HCT116 (cell line): ENCODE results near the gene TBCD. TPM values are rescaled to one million over a fixed set of nuclear protein-coding genes. Genes with fewer than 3 reads are reported as not detected.

Experiments used
- ATAC-seq: fragments of 200-7000 bp; cut with Tn5 transposase; 2 replicates; pipeline ENCODE4 v1.9.1; 2020; ENCODE audit warnings: mild to moderate bottlenecking, moderate library complexity
- BruUV-seq: library from RNA; stranded (reverse); fragments of 400-500 nt; replicated peaks from 2 replicates; lab custom pipeline; 2021; lab: Mats Ljungman, UMichigan
- CTCF ChIA-PET: fragments of 300-600 bp; sonication (Branson Sonifier 250); formaldehyde crosslinking; loops from one replicate; lab custom pipeline; 2021; ENCODE audit warnings: antibody characterized with exemption; lab: Charles Lee
- POLR2A ChIA-PET: fragments of 300-600, 350-600 bp; sonication (Branson Sonifier 250); formaldehyde crosslinking; loops from one replicate; lab custom pipeline; 2021; ENCODE audit warnings: antibody characterized with exemption; lab: Charles Lee
- RAD21 ChIA-PET, 2 experiments: fragments of 300-600 bp; sonication (Branson Sonifier 250); formaldehyde crosslinking; loops; one replicate each; lab custom pipeline; 2023; ENCODE audit warnings: low total read pairs in 2 of 2; ENCODE audit not compliant: uncharacterized antibody in 2 of 2, unreplicated experiment in 2 of 2, low non-redundant PET in 1 of 2; lab: Charles Lee
- DNase-seq: peaks from one replicate; pipeline ENCODE4 v3.0.0-alpha.2; 2010; ENCODE audit warnings: low read depth, low spot score
- H2AFZ ChIP-seq: fragments of 200-600 bp; shearing (Covaris generic), sonication (generic); 2 replicates; pipeline ENCODE4 v1.6.1; 2017; ENCODE audit warnings: low read depth, mixed run types, mixed read lengths, antibody characterized with exemption, low read length; ENCODE audit not compliant: poor library complexity, severe bottlenecking
- H3K27ac ChIP-seq: 2 replicates; pipeline ENCODE4 v1.5.1; 2012; ENCODE audit warnings: low read depth, low read length
- H3K27me3 ChIP-seq: fragments of 200-600 bp; sonication (generic); 2 replicates; pipeline ENCODE4 v1.6.1; 2016; ENCODE audit warnings: mixed run types, low read length, mixed read lengths; ENCODE audit not compliant: insufficient read depth
- H3K36me3 ChIP-seq, 2 experiments: fragments of 200-500 bp in 1 of 2; fragments of 200-600 bp in 1 of 2; sonication (Bioruptor generic) in 1 of 2; sonication (generic) in 1 of 2; 2 replicates each; pipeline versions ENCODE4 v1.5.1 to v1.6.1; 2014 to 2016; ENCODE audit warnings: low read length in 2 of 2, inconsistent platforms in 1 of 2, mixed read lengths in 1 of 2, mixed run types in 1 of 2; ENCODE audit not compliant: insufficient read depth in 2 of 2, control insufficient read depth in 1 of 2
- H3K4me1 ChIP-seq, 2 experiments: fragments of 200-600 bp in 1 of 2; sonication (generic) in 1 of 2; 2 replicates each; pipeline versions ENCODE4 v1.5.1 to v1.6.1; 2012 to 2017; ENCODE audit warnings: low read length in 2 of 2, inconsistent platforms in 1 of 2, mild to moderate bottlenecking in 1 of 2, mixed read lengths in 1 of 2, mixed run types in 1 of 2, moderate library complexity in 1 of 2; ENCODE audit not compliant: insufficient read depth in 2 of 2, control insufficient read depth in 1 of 2
- H3K4me2 ChIP-seq: fragments of 200-600 bp; sonication (generic); 2 replicates; pipeline ENCODE4 v1.6.1; 2017; ENCODE audit warnings: mixed run types, low read length, mixed read lengths
- H3K4me3 ChIP-seq, 2 experiments: fragments of 200-600 bp in 1 of 2; sonication (generic) in 1 of 2; replicated peaks in 1 of 2; 2 replicates each; pipeline ENCODE4 v1.5.1; 2011 to 2016; ENCODE audit warnings: low read length in 2 of 2, control low read depth in 1 of 2, low read depth in 1 of 2, mild to moderate bottlenecking in 1 of 2, mixed read lengths in 1 of 2, mixed run types in 1 of 2
- H3K79me2 ChIP-seq: fragments of 200-600 bp; sonication (generic); 2 replicates; pipeline ENCODE4 v1.6.1; 2017; ENCODE audit warnings: mild to moderate bottlenecking, mixed run types, low read length, moderate library complexity, mixed read lengths; ENCODE audit not compliant: insufficient read depth
- H3K9ac ChIP-seq: fragments of 200-600 bp; sonication (generic); 2 replicates; pipeline ENCODE4 v1.6.1; 2016; ENCODE audit warnings: low read length, mixed read lengths
- H3K9me2 ChIP-seq: fragments of 200-600 bp; sonication (generic), shearing (Covaris generic); 2 replicates; pipeline ENCODE4 v1.6.1; 2017; ENCODE audit warnings: mixed run types, mild to moderate bottlenecking, moderate library complexity; ENCODE audit not compliant: insufficient read depth
- H3K9me3 ChIP-seq, 2 experiments: fragments of 200-500 bp in 1 of 2; fragments of 200-600 bp in 1 of 2; sonication (Bioruptor generic) in 1 of 2; sonication (generic) in 1 of 2; 2 replicates each; pipeline ENCODE4 v1.6.1; 2014 to 2017; ENCODE audit warnings: low read length in 2 of 2, mixed read lengths in 2 of 2, inconsistent platforms in 1 of 2, low read depth in 1 of 2, mild to moderate bottlenecking in 1 of 2, mixed run types in 1 of 2, moderate library complexity in 1 of 2; ENCODE audit not compliant: control insufficient read depth in 1 of 2, insufficient read depth in 1 of 2
- H4K20me1 ChIP-seq: fragments of 200-600 bp; sonication (generic), shearing (Covaris generic); 2 replicates; pipeline ENCODE4 v1.6.1; 2017; ENCODE audit warnings: mixed run types, mild to moderate bottlenecking, moderate library complexity; ENCODE audit not compliant: insufficient read depth
- CBX3 ChIP-seq: IDR thresholded peaks from 2 replicates; pipeline ENCODE4 v1.6.1; 2012; ENCODE audit warnings: low read depth
- CEBPB ChIP-seq: IDR thresholded peaks from 2 replicates; pipeline ENCODE4 v1.6.1; 2012; ENCODE audit warnings: low read depth
- ELF1 ChIP-seq: IDR thresholded peaks from 2 replicates; pipeline ENCODE4 v1.6.1; 2012; ENCODE audit warnings: low read depth, borderline replicate concordance
- EZH2 ChIP-seq: fragments of 200-600 bp; sonication (generic); IDR thresholded peaks from 2 replicates; pipeline ENCODE4 v1.6.1; 2017; ENCODE audit warnings: antibody characterized with exemption, mixed run types
- POLR2A ChIP-seq: IDR thresholded peaks from 2 replicates; pipeline ENCODE4 v1.7.0; 2011; ENCODE audit warnings: borderline replicate concordance; ENCODE audit not compliant: insufficient read depth, insufficient read length; ENCODE audit errors: extremely low read depth
- POLR2AphosphoS5 ChIP-seq: IDR thresholded peaks from 2 replicates; pipeline ENCODE4 v1.6.1; 2011; ENCODE audit warnings: mild to moderate bottlenecking, low read depth, low read length, moderate library complexity
- RAD21 ChIP-seq: IDR thresholded peaks from 2 replicates; pipeline ENCODE4 v1.6.1; 2012; ENCODE audit warnings: low read depth, mild to moderate bottlenecking
- SP1 ChIP-seq: IDR thresholded peaks from 2 replicates; pipeline ENCODE4 v1.6.1; 2012; ENCODE audit warnings: low read depth
- TCF7L2 ChIP-seq: IDR thresholded peaks from 2 replicates; pipeline ENCODE4 v1.7.0; 2011; ENCODE audit warnings: borderline replicate concordance, inconsistent platforms; ENCODE audit not compliant: insufficient read depth, insufficient read length; ENCODE audit errors: extremely low read depth
- YY1 ChIP-seq: IDR thresholded peaks from 2 replicates; pipeline ENCODE4 v1.6.1; 2011; ENCODE audit warnings: low read length, low read depth, moderate library complexity, mild to moderate bottlenecking; ENCODE audit not compliant: insufficient replicate concordance; ENCODE audit errors: extremely low read depth
- ZFX ChIP-seq: fragments of 450-650 bp; IDR thresholded peaks from 2 replicates; pipeline ENCODE4 v1.6.1; 2017
- intact Hi-C: fragments of 100-400 bp; cut with micrococcal nuclease; formaldehyde crosslinking; loops from 2 replicates; pipeline ENCODE4 v1.10.0; 2022
- total RNA-seq: library from RNA; stranded (reverse); gene quantifications from one replicate; pipeline ENCODE4 v1.2.1, GENCODE V29; 2021; ENCODE audit not compliant: unreplicated experiment
- TF ChIP-seq, protein P1 (sequence below): IDR thresholded peaks from 2 replicates; pipeline ENCODE4 v1.6.1; 2012
- TF ChIP-seq, protein P2 (sequence below): IDR thresholded peaks from 2 replicates; pipeline ENCODE4 v1.6.1; 2012; ENCODE audit warnings: low read depth
- TF ChIP-seq, protein P3 (sequence below): IDR thresholded peaks from 2 replicates; pipeline ENCODE4 v1.6.1; 2011; ENCODE audit warnings: mild to moderate bottlenecking, low read length, moderate library complexity; ENCODE audit not compliant: insufficient replicate concordance; ENCODE audit errors: extremely low read depth

TBCD gene
- total RNA-seq, 1 experiment from 2014 or later, result 152 TPM

DNA sequence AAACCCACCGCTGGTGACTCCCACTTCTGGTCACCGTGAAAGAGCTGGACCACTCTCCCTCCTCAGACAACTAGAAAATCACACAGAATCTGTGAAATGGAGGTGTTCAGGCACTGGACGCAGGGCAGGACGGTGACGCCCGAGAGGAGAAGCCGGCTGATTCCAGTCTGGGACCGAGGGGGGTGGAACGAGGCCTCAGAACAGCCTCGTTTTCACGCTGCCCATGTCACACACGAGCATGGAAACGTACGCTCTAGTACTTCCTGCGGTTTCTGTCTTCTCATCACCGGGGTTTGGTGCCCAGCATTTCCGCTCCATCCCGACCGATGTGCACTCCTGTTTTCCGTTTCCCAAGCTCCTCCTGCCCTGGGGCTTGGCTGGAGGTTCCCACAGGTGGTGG is 225.7 kb downstream of the TBCD start:
- Histone ChIP-seq H3K27ac (no peak overlapping the region), H3K9ac (no peak overlapping the region), H3K4me2 (no peak overlapping the region), H4K20me1 (no peaks in the 10 kb centered on the region), H3K79me2 (no peaks in the 10 kb centered on the region), H3K9me2 (no peaks in the 10 kb centered on the region), H3K27me3 (no peaks in the 10 kb centered on the region), H2AFZ (no peak overlapping the region), H3K9me3 (no peaks in the 10 kb centered on the region), H3K36me3 (no peaks in the 10 kb centered on the region), H3K4me3 (no peak overlapping the region), H3K4me1 (no peaks in the 10 kb centered on the region)
- CTCF ChIA-PET, result no interaction called here
- no peak for ATAC-seq
- RAD21 ChIA-PET, result no interaction called here
- intact Hi-C loops, result no loop called here
- TF ChIP-seq ELF1, result no peak
- TF ChIP-seq ZFX, result no peak
- no peak for TF ChIP-seq POLR2AphosphoS5
- no peak for TF ChIP-seq POLR2A
- TF ChIP-seq, protein P1, sequence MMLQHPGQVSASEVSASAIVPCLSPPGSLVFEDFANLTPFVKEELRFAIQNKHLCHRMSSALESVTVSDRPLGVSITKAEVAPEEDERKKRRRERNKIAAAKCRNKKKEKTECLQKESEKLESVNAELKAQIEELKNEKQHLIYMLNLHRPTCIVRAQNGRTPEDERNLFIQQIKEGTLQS, result no peak
- TF ChIP-seq RAD21, result no peak
- no peak for TF ChIP-seq TCF7L2
- TF ChIP-seq CEBPB, result no peak
- TF ChIP-seq, protein P2, sequence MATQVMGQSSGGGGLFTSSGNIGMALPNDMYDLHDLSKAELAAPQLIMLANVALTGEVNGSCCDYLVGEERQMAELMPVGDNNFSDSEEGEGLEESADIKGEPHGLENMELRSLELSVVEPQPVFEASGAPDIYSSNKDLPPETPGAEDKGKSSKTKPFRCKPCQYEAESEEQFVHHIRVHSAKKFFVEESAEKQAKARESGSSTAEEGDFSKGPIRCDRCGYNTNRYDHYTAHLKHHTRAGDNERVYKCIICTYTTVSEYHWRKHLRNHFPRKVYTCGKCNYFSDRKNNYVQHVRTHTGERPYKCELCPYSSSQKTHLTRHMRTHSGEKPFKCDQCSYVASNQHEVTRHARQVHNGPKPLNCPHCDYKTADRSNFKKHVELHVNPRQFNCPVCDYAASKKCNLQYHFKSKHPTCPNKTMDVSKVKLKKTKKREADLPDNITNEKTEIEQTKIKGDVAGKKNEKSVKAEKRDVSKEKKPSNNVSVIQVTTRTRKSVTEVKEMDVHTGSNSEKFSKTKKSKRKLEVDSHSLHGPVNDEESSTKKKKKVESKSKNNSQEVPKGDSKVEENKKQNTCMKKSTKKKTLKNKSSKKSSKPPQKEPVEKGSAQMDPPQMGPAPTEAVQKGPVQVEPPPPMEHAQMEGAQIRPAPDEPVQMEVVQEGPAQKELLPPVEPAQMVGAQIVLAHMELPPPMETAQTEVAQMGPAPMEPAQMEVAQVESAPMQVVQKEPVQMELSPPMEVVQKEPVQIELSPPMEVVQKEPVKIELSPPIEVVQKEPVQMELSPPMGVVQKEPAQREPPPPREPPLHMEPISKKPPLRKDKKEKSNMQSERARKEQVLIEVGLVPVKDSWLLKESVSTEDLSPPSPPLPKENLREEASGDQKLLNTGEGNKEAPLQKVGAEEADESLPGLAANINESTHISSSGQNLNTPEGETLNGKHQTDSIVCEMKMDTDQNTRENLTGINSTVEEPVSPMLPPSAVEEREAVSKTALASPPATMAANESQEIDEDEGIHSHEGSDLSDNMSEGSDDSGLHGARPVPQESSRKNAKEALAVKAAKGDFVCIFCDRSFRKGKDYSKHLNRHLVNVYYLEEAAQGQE, result no peak
- TF ChIP-seq, protein P3, sequence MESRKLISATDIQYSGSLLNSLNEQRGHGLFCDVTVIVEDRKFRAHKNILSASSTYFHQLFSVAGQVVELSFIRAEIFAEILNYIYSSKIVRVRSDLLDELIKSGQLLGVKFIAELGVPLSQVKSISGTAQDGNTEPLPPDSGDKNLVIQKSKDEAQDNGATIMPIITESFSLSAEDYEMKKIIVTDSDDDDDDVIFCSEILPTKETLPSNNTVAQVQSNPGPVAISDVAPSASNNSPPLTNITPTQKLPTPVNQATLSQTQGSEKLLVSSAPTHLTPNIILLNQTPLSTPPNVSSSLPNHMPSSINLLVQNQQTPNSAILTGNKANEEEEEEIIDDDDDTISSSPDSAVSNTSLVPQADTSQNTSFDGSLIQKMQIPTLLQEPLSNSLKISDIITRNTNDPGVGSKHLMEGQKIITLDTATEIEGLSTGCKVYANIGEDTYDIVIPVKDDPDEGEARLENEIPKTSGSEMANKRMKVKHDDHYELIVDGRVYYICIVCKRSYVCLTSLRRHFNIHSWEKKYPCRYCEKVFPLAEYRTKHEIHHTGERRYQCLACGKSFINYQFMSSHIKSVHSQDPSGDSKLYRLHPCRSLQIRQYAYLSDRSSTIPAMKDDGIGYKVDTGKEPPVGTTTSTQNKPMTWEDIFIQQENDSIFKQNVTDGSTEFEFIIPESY, result no peak
- TF ChIP-seq YY1, result no peak
- TF ChIP-seq SP1, result no peak
- TF ChIP-seq EZH2, result no peak
- TF ChIP-seq CBX3, result no peak
- POLR2A ChIA-PET, result no interaction called here
- BruUV-seq, result no TSS peak
- no peak for DNase-seq
